Smooth muscle cell (in vitro differentiated cells): ENCODE measurements around the gene UCHL1. TPM values are rescaled to one million over a fixed set of nuclear protein-coding genes. Genes with fewer than 3 reads are reported as not detected.
"Not testable (repeated sequence)": the region's sequence is repeated elsewhere in the genome, so short reads cannot be mapped to it uniquely, and the experiment has no call there.

Experiments used
- DNase-seq: peaks from one replicate; lab custom pipeline; 2025; ENCODE audit not compliant: unreplicated experiment; lab: John Stamatoyannopoulos, UW
- H2AFZ ChIP-seq: fragments of 200-600 bp; sonication (generic); 2 replicates; pipeline ENCODE4 v1.6.0; 2016; ENCODE audit warnings: antibody characterized with exemption, low read depth, mild to moderate bottlenecking
- H3F3A ChIP-seq: fragments of 200-600 bp; sonication (generic); 2 replicates; pipeline ENCODE4 v1.6.0; 2017; ENCODE audit warnings: antibody characterized with exemption, low read depth
- H3K27ac ChIP-seq: fragments of 200-600 bp; sonication (generic); 2 replicates; pipeline ENCODE4 v1.5.1; 2016; ENCODE audit warnings: low read depth, mild to moderate bottlenecking
- H3K27me3 ChIP-seq: fragments of 200-600 bp; sonication (generic); 2 replicates; pipeline ENCODE4 v1.6.1; 2016; ENCODE audit warnings: low read depth, mild to moderate bottlenecking
- H3K36me3 ChIP-seq: fragments of 200-600 bp; sonication (generic); 2 replicates; pipeline ENCODE4 v1.5.1; 2016; ENCODE audit warnings: low read depth
- H3K4me1 ChIP-seq: fragments of 200-600 bp; sonication (generic); 2 replicates; pipeline ENCODE4 v1.5.1; 2016; ENCODE audit warnings: low read depth
- H3K4me2 ChIP-seq: fragments of 200-600 bp; sonication (generic); 2 replicates; pipeline ENCODE4 v1.6.0; 2016; ENCODE audit warnings: mild to moderate bottlenecking
- H3K4me3 ChIP-seq: fragments of 200-600 bp; sonication (generic); 2 replicates; pipeline ENCODE4 v1.5.1; 2016; ENCODE audit warnings: mild to moderate bottlenecking
- H3K79me2 ChIP-seq: fragments of 200-600 bp; sonication (generic); 2 replicates; pipeline ENCODE4 v1.6.0; 2016; ENCODE audit warnings: low read depth, mild to moderate bottlenecking
- H3K9ac ChIP-seq: fragments of 200-600 bp; sonication (generic); 2 replicates; pipeline ENCODE4 v1.6.0; 2016; ENCODE audit warnings: low read depth
- H3K9me3 ChIP-seq: fragments of 200-600 bp; sonication (generic); replicated peaks from 2 replicates; pipeline ENCODE4 v1.5.1; 2016; ENCODE audit warnings: low read depth
- H4K20me1 ChIP-seq: fragments of 200-600 bp; sonication (generic); 2 replicates; pipeline ENCODE4 v1.6.0; 2016; ENCODE audit warnings: low read depth
- WGBS: methylation state at CpG from one replicate; pipeline ENCODE4 v1.1.7; 2016; ENCODE audit warnings: low lambda C conversion rate; 5-methylcytosine and 5-hydroxymethylcytosine counted together
- polyA plus RNA-seq: library from polyadenylated mRNA; unstranded; fragments of >200 nt; fragmentation: Nextera tagmentation; extraction: Ambion mirVana; gene quantifications from 2 replicates; pipeline ENCODE4 v1.2.1, GENCODE V29; 2016
- total RNA-seq: library from RNA; depleted of rRNA; stranded (reverse); fragments of >200 nt; gene quantifications from 2 replicates; pipeline ENCODE4 v1.2.3, GENCODE V29; 2014
- TF ChIP-seq, protein P1 (sequence below): fragments of 200-600 bp; sonication (generic); IDR thresholded peaks from 2 replicates; pipeline ENCODE4 v1.5.1; 2017; ENCODE audit warnings: borderline replicate concordance, mild to moderate bottlenecking, antibody characterized with exemption; ENCODE audit not compliant: insufficient read depth, poor library complexity, severe bottlenecking

UCHL1 gene
- total and polyA plus RNA-seq, 2 experiments from 2014 or later = 223 to 330 TPM

DNA sequence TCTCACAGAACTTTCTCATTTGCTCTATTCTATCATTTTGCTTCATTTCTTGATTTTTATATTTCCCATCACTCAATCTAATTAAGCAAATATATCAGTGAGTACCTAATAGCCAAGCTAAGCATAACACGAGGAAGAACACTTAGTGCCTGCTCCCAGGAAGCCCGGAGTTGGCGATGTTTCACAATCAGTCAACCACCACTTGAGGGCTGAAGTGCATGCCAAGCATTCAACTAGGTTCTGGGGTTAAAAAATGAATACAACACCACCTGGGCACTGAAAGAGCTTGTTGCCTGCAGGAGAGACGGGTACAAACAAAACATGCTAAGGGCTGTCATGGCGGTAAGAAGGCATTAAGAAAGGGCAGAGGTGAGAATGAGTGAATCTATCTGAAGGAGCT, 47.5 kb downstream of the UCHL1 start:
- Histone ChIP-seq H3K4me2 (no peak overlapping the region), H3K27ac (no peak overlapping the region), H3K4me1 (no peaks in the 10 kb centered on the region), H4K20me1 (no peaks in the 10 kb centered on the region), H3K9me3 (no peaks in the 10 kb centered on the region), H3K4me3 (no peak overlapping the region), H2AFZ (no peak overlapping the region), H3K27me3 (no peaks in the 10 kb centered on the region), H3K9ac (no peak overlapping the region), H3K79me2 (no peaks in the 10 kb centered on the region), H3F3A (no peaks in the 10 kb centered on the region), H3K36me3 (no peaks in the 10 kb centered on the region)
- DNase-seq = no peak
- WGBS = 94% methylated on average over 5 of the region's 5 CpGs
- TF ChIP-seq, protein P1, sequence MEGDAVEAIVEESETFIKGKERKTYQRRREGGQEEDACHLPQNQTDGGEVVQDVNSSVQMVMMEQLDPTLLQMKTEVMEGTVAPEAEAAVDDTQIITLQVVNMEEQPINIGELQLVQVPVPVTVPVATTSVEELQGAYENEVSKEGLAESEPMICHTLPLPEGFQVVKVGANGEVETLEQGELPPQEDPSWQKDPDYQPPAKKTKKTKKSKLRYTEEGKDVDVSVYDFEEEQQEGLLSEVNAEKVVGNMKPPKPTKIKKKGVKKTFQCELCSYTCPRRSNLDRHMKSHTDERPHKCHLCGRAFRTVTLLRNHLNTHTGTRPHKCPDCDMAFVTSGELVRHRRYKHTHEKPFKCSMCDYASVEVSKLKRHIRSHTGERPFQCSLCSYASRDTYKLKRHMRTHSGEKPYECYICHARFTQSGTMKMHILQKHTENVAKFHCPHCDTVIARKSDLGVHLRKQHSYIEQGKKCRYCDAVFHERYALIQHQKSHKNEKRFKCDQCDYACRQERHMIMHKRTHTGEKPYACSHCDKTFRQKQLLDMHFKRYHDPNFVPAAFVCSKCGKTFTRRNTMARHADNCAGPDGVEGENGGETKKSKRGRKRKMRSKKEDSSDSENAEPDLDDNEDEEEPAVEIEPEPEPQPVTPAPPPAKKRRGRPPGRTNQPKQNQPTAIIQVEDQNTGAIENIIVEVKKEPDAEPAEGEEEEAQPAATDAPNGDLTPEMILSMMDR = no peak

GRCh38 chr4:41305476-41305875, 48.7 kb downstream of the UCHL1 start:
- H3K9me3 ChIP-seq = no peaks in the 10 kb centered on the region
- no peaks in the 10 kb centered on the region for H3K27me3 ChIP-seq
- no peaks in the 10 kb centered on the region for H4K20me1 ChIP-seq
- H3F3A ChIP-seq = no peaks in the 10 kb centered on the region
- DNase-seq = no peak
- H2AFZ ChIP-seq = no peak overlapping the region
- TF ChIP-seq, protein P1 = no peak
- no peaks in the 10 kb centered on the region for H3K4me1 ChIP-seq
- H3K4me2 ChIP-seq = no peak overlapping the region
- no peaks in the 10 kb centered on the region for H3K79me2 ChIP-seq
- no peaks in the 10 kb centered on the region for H3K36me3 ChIP-seq
- no peak overlapping the region for H3K27ac ChIP-seq
- no peak overlapping the region for H3K4me3 ChIP-seq
- WGBS = 100% methylated on average over 3 of the region's 3 CpGs
- H3K9ac ChIP-seq = no peak overlapping the region

DNA sequence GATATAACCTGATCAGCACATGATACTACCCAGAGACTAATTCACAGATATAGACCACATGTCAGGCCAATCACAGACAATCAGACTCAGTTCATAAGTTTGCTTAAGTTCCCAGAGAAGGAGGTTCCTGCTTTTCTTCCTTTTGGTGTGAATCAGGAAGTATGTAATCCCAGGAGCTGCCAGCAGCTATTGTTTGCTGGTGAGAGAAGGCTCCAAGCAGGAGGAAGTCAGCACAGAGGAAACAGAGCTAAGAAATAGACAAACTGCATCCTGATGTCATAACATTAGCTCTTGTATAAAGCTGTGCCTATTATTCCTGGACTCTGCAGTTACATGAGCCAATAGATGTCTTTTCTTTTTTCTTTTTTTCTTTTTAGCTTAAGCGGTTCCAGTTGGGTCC, 50.9 kb downstream of the UCHL1 start:
- Histone ChIP-seq H3K36me3 (no peaks in the 10 kb centered on the region), H3K79me2 (no peaks in the 10 kb centered on the region), H3F3A (no peaks in the 10 kb centered on the region), H3K4me2 (no peak overlapping the region), H3K4me1 (no peaks in the 10 kb centered on the region), H4K20me1 (no peaks in the 10 kb centered on the region), H3K9ac (no peak overlapping the region), H3K27me3 (no peaks in the 10 kb centered on the region), H3K9me3 (no peaks in the 10 kb centered on the region), H3K27ac (no peak overlapping the region), H2AFZ (no peak overlapping the region), H3K4me3 (no peak overlapping the region)
- 96% methylated on average over 1 of the region's 1 CpG for WGBS
- TF ChIP-seq, protein P1 = no peak
- DNase-seq = no peak

- no peaks in the 10 kb centered on the region for H3K9me3 ChIP-seq
- TF ChIP-seq, protein P1 = no peak
- no peaks in the 10 kb centered on the region for H3K4me1 ChIP-seq
- H3F3A ChIP-seq = no peaks in the 10 kb centered on the region
- no peak overlapping the region for H3K4me2 ChIP-seq
- H3K9ac ChIP-seq = no peak overlapping the region
- no peak overlapping the region for H2AFZ ChIP-seq
- no peak overlapping the region for H3K4me3 ChIP-seq
- H3K79me2 ChIP-seq = no peaks in the 10 kb centered on the region
- no peaks in the 10 kb centered on the region for H3K27me3 ChIP-seq
- no peak for DNase-seq
- H3K27ac ChIP-seq = no peak overlapping the region
- H3K36me3 ChIP-seq = no peaks in the 10 kb centered on the region
- no peaks in the 10 kb centered on the region for H4K20me1 ChIP-seq
- 71% methylated on average over 2 of the region's 2 CpGs for WGBS
Measured at GRCh38 chr4:41308398-41308797, 51.7 kb downstream of the UCHL1 start.

DNA sequence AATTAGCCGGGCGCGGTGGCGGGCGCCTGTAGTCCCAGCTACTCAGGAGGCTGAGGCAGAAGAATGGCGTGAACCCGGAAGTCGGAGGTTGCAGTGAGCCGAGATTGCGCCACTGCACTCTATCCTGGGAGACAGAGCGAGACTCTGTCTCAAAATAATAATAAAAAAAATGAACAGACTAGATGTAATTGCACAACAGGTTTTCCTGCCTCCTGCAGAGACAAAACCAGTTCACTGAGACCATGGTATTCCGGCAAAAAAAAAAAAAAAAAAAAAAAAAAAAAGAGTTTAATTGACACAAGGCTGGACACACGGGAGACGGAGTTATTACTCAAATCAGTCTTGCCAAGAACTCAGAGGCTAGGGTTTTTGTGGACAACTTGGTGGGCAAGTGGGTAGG, 58.7 kb downstream of the UCHL1 start:
- H3K4me2 ChIP-seq, H3F3A ChIP-seq, H2AFZ ChIP-seq, H3K9me3 ChIP-seq, H3K27ac ChIP-seq, H3K4me1 ChIP-seq, H3K36me3 ChIP-seq, H3K4me3 ChIP-seq, H4K20me1 ChIP-seq, H3K27me3 ChIP-seq, H3K79me2 ChIP-seq, DNase-seq, H3K9ac ChIP-seq: not testable (repeated sequence)
- 98% methylated on average over 14 of the region's 14 CpGs for WGBS
